GM19324 (cell line): ENCODE measurements around the gene PCDHGA9.

ENCODE experiments used
- ATAC-seq: cut with Tn5 transposase; IDR thresholded peaks from one replicate; pipeline ENCODE4 v1.9.1; 2021; ENCODE audit warnings: mild to moderate bottlenecking, moderate library complexity; ENCODE audit not compliant: unreplicated experiment, low FRiP score

The PCDHGA9 gene

GRCh38 chr5:141440341-141440740 is 37.8 kb downstream of the PCDHGA9 start:
- ATAC-seq, result no peak

- ATAC-seq, result no peak
Observed at GRCh38 chr5:141441571-141442170, 39.1 kb downstream of the PCDHGA9 start.
